Spleen (tissue), 11 donors: ENCODE data around the gene PTPRG. TPM values are rescaled to one million over a fixed set of nuclear protein-coding genes. Genes with fewer than 3 reads are reported as not detected.
A peak's percentile ranks its signal among the peaks of the same experiment; 100 is the strongest.

Experiments used
- DNase-seq: peaks from one replicate; pipeline ENCODE4 v3.0.0-alpha.2; 2020
- H3K27ac ChIP-seq, 8 donors: fragments of 200-600 bp; sonication (generic) in 7 of 8; 1 replicate in 4 of 8; 2 replicates in 4 of 8; pipeline versions ENCODE4 v1.5.0 to v1.8.0; 2016 to 2021; ENCODE audit warnings: inconsistent platforms in 4 of 8, mild to moderate bottlenecking in 4 of 8, moderate library complexity in 1 of 8
- H3K27me3 ChIP-seq, 7 donors: fragments of 200-600 bp; sonication (generic) in 6 of 7; replicated peaks in 1 of 7; 1 replicate in 4 of 7; 2 replicates in 3 of 7; pipeline versions ENCODE4 v1.5.0 to v1.8.0; 2016 to 2021; ENCODE audit warnings: inconsistent platforms in 3 of 7, mild to moderate bottlenecking in 1 of 7
- H3K36me3 ChIP-seq, 6 donors: fragments of 200-600 bp; sonication (generic) in 5 of 6; 1 replicate in 4 of 6; 2 replicates in 2 of 6; pipeline versions ENCODE4 v1.5.0 to v1.8.0; 2016 to 2021; ENCODE audit warnings: inconsistent platforms in 2 of 6
- H3K4me1 ChIP-seq, 6 donors: fragments of 200-600 bp; sonication (generic) in 5 of 6; 1 replicate in 3 of 6; 2 replicates in 3 of 6; pipeline versions ENCODE4 v1.5.0 to v1.8.0; 2016 to 2021; ENCODE audit warnings: inconsistent platforms in 3 of 6
- H3K4me3 ChIP-seq, 8 donors: fragments of 200-600 bp; sonication (generic) in 7 of 8; 1 replicate in 4 of 8; 2 replicates in 4 of 8; pipeline versions ENCODE4 v1.5.0 to v1.8.0; 2016 to 2021; ENCODE audit warnings: inconsistent platforms in 4 of 8, mild to moderate bottlenecking in 4 of 8, moderate library complexity in 2 of 8
- H3K9me3 ChIP-seq, 8 donors: fragments of 200-600 bp; sonication (generic) in 7 of 8; 1 replicate in 4 of 8; 2 replicates in 4 of 8; pipeline versions ENCODE4 v1.5.0 to v1.8.0; 2016 to 2021; ENCODE audit warnings: inconsistent platforms in 4 of 8
- CTCF ChIP-seq, 11 experiments: fragments of 200-600 bp in 7 of 11; fragments of 450-650 bp in 4 of 11; sonication (generic) in 4 of 11; IDR thresholded peaks in 8 of 11; conservative IDR thresholded peaks in 3 of 11; 1 replicate in 7 of 11; 2 replicates in 4 of 11; pipeline versions ENCODE4 v1.4.0 to v1.8.0; 2016 to 2021; ENCODE audit warnings: antibody characterized with exemption in 11 of 11, inconsistent platforms in 4 of 11, mild to moderate bottlenecking in 1 of 11
- POLR2A ChIP-seq, 3 donors: fragments of 450-650 bp; IDR thresholded peaks; one replicate each; pipeline ENCODE4 v1.5.1; 2017; ENCODE audit warnings: antibody characterized with exemption in 3 of 3, mild to moderate bottlenecking in 1 of 3
- POLR2AphosphoS5 ChIP-seq, 3 donors: sonication (generic); formaldehyde crosslinking; IDR thresholded peaks; one replicate each; pipeline ENCODE4 v1.5.1; 2017; ENCODE audit warnings: antibody characterized with exemption in 3 of 3
- WGBS, 5 donors: extraction: QIAGEN DNeasy Blood & Tissue Kit in 3 of 5; methylation state at CpG; one replicate each; pipeline versions ENCODE4 v1.1.5 to v1.1.7; 2013 to 2018; 5-methylcytosine and 5-hydroxymethylcytosine counted together
- intact Hi-C: fragments of 100-400 bp; cut with DNase I; formaldehyde crosslinking; loops from one replicate; pipeline ENCODE4 v1.15.0; 2023; ENCODE audit warnings: low total_unique reads
- polyA plus RNA-seq, 3 donors: library from polyadenylated mRNA; stranded (reverse); fragments of 200-250 nt; gene quantifications; one replicate each; pipeline ENCODE4 v1.2.1, GENCODE V29; 2013
- total RNA-seq, 7 donors: library from RNA; depleted of rRNA in 3 of 7; stranded (reverse); fragments of >200 nt in 3 of 7; fragmentation: NEBNext Ultra II Directional in 4 of 7; extraction: Animal tissue kit (Norgen Biotek cat#: 25700) in 4 of 7; gene quantifications; one replicate each; pipeline versions ENCODE4 v1.1.0 to v1.2.1, GENCODE V29; 2016 to 2021
- donor health status: healthy with polysubstance abuse.
- donor health status: DM: no; HTN: no; CAD: no; lungs with moderate emphysema.
- donor health status: DM: no; HTN: no; CAD: no.
- donor health status: Bipolar disorder and iron deficiency.
- donor health status: healthy.
- donor health status: DM: no; HTN: no; CAD: no.
- donor health status: DM: yes; HTN: yes; CAD: no.

PTPRG gene
- total and polyA plus RNA-seq, 10 donors: 0.89 to 77.0 (median 34.5) TPM

DNA sequence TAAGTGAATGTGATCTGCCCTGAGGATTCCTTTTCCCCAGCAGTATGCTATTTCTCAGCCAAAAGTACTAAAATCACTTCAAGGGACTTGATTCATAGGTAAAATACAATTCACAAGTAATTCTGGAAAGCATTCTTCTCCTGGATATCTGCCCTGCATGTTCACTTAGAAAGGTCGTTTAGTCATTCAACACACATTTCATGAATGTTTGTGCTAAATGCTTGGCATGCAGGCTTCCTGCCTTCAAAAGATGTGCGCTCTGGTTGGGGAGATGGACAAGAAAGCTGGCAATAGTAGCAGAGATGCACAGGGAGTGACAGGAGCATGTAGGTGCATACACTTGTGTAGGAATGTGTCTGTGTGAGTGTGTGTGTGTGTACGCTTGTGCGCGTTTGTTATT, 360.7 kb downstream of the PTPRG start:
- no peaks in the 10 kb centered on the region for H3K27me3 ChIP-seq

DNA sequence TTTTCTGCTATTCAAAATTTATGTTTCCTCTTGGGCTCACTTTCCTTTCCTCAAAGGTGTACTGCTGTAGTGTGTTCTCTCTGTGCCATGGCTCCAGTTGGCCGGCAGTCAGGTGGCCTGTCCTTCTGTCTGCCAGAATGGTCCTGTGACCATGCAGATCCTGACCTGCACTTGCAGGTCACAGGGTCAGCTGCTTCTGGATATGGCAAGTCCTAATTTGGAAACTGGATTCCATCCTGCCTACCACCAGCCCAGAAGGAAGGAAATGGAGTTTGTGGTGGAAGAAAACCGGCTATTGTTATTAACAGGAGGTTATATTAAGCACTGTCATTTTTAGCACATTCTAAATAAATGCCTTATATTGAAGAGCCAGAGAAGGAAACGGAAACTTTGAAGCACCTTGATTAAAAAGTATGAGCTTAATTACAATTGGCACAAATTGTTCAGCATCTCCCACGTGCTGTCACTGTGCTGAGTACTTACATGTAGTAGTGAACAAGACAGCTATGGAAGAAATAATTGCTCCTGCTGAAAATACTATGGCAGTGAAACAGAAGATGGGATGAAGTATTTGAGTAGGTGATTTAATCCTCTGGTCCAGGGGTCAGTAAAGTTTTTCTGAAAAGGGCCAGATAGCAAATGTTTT, 362.8 kb downstream of the PTPRG start:
- intact Hi-C loops: no loop called here
- H3K4me3 ChIP-seq: no peak overlapping the region
- H3K27me3 ChIP-seq: no peaks in the 10 kb centered on the region
- no peaks in the 10 kb centered on the region for H3K9me3 ChIP-seq
- DNase-seq: no peak
- TF ChIP-seq POLR2A (IDR thresholded peaks at IDR 0.05) (no peak), CTCF (IDR thresholded peaks at IDR 0.05 in 8 of 11, conservative IDR thresholded peaks at IDR 0.05 in 3 of 11) (no peak), POLR2AphosphoS5 (IDR thresholded peaks at IDR 0.05) (peak in 1 of 3 donors; percentile 46)
- H3K27ac ChIP-seq: no peak overlapping the region
- H3K4me1 ChIP-seq: peaks cover 0 to 24% (median 6%) of the 10 kb centered on the region in 6 donors
- 35 to 46% (median 37%) methylated on average over 4 of the region's 4 CpGs for WGBS, 5 donors
- no peaks in the 10 kb centered on the region for H3K36me3 ChIP-seq

More for the DNA sequence above, 360.7 kb downstream of the PTPRG start:
- Histone ChIP-seq H3K36me3 (no peaks in the 10 kb centered on the region), H3K4me3 (no peak overlapping the region), H3K4me1 (peaks cover 0 to 15% (median 4%) of the 10 kb centered on the region in 6 donors), H3K9me3 (no peaks in the 10 kb centered on the region), H3K27ac (no peak overlapping the region)
- intact Hi-C loops: no loop called here
- no peak for TF ChIP-seq POLR2A (IDR thresholded peaks at IDR 0.05)
- TF ChIP-seq POLR2AphosphoS5 (IDR thresholded peaks at IDR 0.05): no peak
- no peak for TF ChIP-seq CTCF (IDR thresholded peaks at IDR 0.05 in 8 of 11, conservative IDR thresholded peaks at IDR 0.05 in 3 of 11)
- 86 to 91% (median 87%) methylated on average over 5 of the region's 5 CpGs for WGBS, 5 donors
- DNase-seq: no peak

DNA sequence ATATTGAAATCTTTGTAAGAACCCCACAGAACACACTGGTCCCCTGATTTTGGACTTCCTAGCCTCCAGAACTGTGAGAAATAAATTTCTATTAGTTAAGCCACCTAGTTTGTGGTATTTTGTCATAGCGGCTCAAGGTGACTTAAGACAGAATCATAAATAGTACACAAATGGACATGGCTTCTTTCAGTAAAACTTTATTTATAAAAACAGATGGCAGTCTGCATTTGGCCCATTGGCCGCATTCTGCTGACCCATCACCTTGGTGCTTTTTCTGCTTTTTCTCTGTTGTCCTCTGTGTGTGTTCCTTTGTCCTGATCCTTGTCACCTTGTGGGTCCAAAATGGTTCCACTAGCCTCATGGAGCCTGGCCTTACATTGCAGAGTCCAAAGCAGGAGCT, 363.6 kb downstream of the PTPRG start:
- H3K36me3 ChIP-seq: no peaks in the 10 kb centered on the region
- DNase-seq: no peak
- H3K4me3 ChIP-seq: no peak overlapping the region
- 93 to 99% (median 95%) methylated on average over 2 of the region's 2 CpGs for WGBS, 5 donors
- H3K27me3 ChIP-seq: no peaks in the 10 kb centered on the region
- no peak overlapping the region for H3K27ac ChIP-seq
- TF ChIP-seq POLR2AphosphoS5 (IDR thresholded peaks at IDR 0.05) (no peak), POLR2A (IDR thresholded peaks at IDR 0.05) (no peak), CTCF (IDR thresholded peaks at IDR 0.05 in 8 of 11, conservative IDR thresholded peaks at IDR 0.05 in 3 of 11) (no peak)
- intact Hi-C loops: no loop called here
- peaks cover 0 to 24% (median 6%) of the 10 kb centered on the region in 6 donors for H3K4me1 ChIP-seq
- no peaks in the 10 kb centered on the region for H3K9me3 ChIP-seq

DNA sequence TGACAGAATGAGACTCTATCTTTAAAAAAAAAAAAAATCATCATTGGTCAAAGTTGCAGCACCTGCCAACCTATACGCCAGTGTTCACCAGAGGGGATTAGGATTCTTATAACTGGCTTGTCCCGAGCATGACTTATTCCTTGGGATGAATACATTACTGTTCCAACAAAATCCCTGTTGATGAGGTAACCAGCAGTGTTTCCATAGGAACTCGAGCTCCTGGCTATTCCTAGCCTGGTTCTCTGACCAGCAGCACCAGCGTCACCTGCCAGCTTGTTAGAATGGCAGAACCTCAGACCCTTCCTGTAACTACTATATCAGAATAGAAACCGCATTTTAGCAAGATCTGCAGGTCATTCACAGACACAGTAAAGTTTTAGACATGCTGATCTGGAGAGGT, 364.4 kb downstream of the PTPRG start:
- intact Hi-C loops: no loop called here
- no peaks in the 10 kb centered on the region for H3K27me3 ChIP-seq
- no peak for DNase-seq
- 77 to 91% (median 88%) methylated on average over 5 of the region's 5 CpGs for WGBS, 5 donors
- H3K9me3 ChIP-seq: no peaks in the 10 kb centered on the region
- no peaks in the 10 kb centered on the region for H3K36me3 ChIP-seq
- no peak overlapping the region for H3K27ac ChIP-seq
- H3K4me3 ChIP-seq: no peak overlapping the region
- no peak for TF ChIP-seq POLR2AphosphoS5 (IDR thresholded peaks at IDR 0.05)
- TF ChIP-seq CTCF (IDR thresholded peaks at IDR 0.05 in 8 of 11, conservative IDR thresholded peaks at IDR 0.05 in 3 of 11): no peak
- no peak for TF ChIP-seq POLR2A (IDR thresholded peaks at IDR 0.05)
- H3K4me1 ChIP-seq: peaks cover 0 to 24% (median 6%) of the 10 kb centered on the region in 6 donors
